ENCODE data around the gene PRIM2. TPM values are rescaled to one million over a fixed set of nuclear protein-coding genes. Genes with fewer than 3 reads are reported as not detected.
"Not testable (repeated sequence)": the region's sequence is repeated elsewhere in the genome, so short reads cannot be mapped to it uniquely, and the experiment has no call there.

PRIM2 gene
- total and polyA plus RNA-seq, 2 of the 8 experiments (the other 6 are each of a cell fraction or from before 2014, with no cell fraction given): 20.8 to 46.8 TPM

GRCh38 chr6:57350443-57350842, 33.0 kb downstream of the PRIM2 start:
- H3K9me3 ChIP-seq (ENCODE audit: insufficient read depth in 2 of 2, low read depth in 1 of 2, low read length in 1 of 2); H3K36me3 ChIP-seq (ENCODE audit: control insufficient read depth in 2 of 4, insufficient read depth in 4 of 4, low read length in 3 of 4); H2BK12ac ChIP-seq (ENCODE audit: low read depth, low read length); H3K79me1 ChIP-seq (ENCODE audit: low read depth, low read length); H3K27ac ChIP-seq (ENCODE audit: low read depth, low read length); H3K4me3 ChIP-seq (ENCODE audit: extremely low read depth in 1 of 4, insufficient read depth in 2 of 4, low read depth in 3 of 4, low read length in 4 of 4); H3K23ac ChIP-seq (ENCODE audit: insufficient read length); H2BK120ac ChIP-seq (replicated peaks; ENCODE audit: low read depth, low read length); H3K4me2 ChIP-seq (ENCODE audit: insufficient read depth in 1 of 2, low read depth in 2 of 2, low read length in 2 of 2); H3K9ac ChIP-seq (replicated peaks in 1 of 4; ENCODE audit: extremely low read depth in 1 of 4, low read depth in 3 of 4, low read length in 3 of 4); H3K14ac ChIP-seq (ENCODE audit: insufficient read length); H2AFZ ChIP-seq (ENCODE audit: low read length); H3K4me1 ChIP-seq (replicated peaks in 1 of 4; ENCODE audit: control insufficient read depth in 3 of 4, insufficient read depth in 4 of 4, low read length in 3 of 4); CTCF ChIA-PET (ENCODE audit: partially characterized antibody); H2BK20ac ChIP-seq (ENCODE audit: low read length); H4K5ac ChIP-seq (ENCODE audit: insufficient read length, low read depth, low read length); H3K56ac ChIP-seq (replicated peaks; ENCODE audit: insufficient read length, low read depth, low read length); DNase-seq (ENCODE audit: low read depth in 1 of 2, low spot score in 2 of 2); H2BK15ac ChIP-seq (ENCODE audit: low read length); H4K91ac ChIP-seq (replicated peaks; ENCODE audit: insufficient read length, low read length); H4K20me1 ChIP-seq (replicated peaks in 1 of 2; ENCODE audit: control insufficient read depth in 1 of 2, insufficient read depth in 2 of 2, low read length in 2 of 2); H3K27me3 ChIP-seq (replicated peaks in 1 of 4; ENCODE audit: control insufficient read depth in 3 of 4, extremely low read depth in 1 of 4, insufficient read depth in 3 of 4, low read length in 3 of 4); H3K18ac ChIP-seq (ENCODE audit: extremely low read depth, low read length); H3K23me2 ChIP-seq (ENCODE audit: low read depth, low read length); H4K8ac ChIP-seq (ENCODE audit: extremely low read depth, insufficient read depth, low read length); POLR2A ChIA-PET (ENCODE audit: partially characterized antibody); H3K79me2 ChIP-seq (ENCODE audit: control insufficient read depth in 1 of 2, insufficient read depth in 2 of 2, low read length in 2 of 2); H3K4ac ChIP-seq (replicated peaks; ENCODE audit: insufficient read length, low read depth, low read length); H2AK5ac ChIP-seq (ENCODE audit: low read depth, low read length); H2BK5ac ChIP-seq (ENCODE audit: low read depth, low read length); FAIRE-seq: not testable (repeated sequence)
- 93% methylated on average over 5 of the region's 6 CpGs; no CpG with 5 or more reads in 1 of the 2 experiments for WGBS, 2 experiments (ENCODE audit: extremely low coverage in 1 of 2, insufficient coverage in 1 of 2, insufficient read length in 1 of 2, insufficient replicate concordance in 2 of 2, low coverage in 1 of 2, low lambda C conversion rate in 2 of 2, missing lambda C conversion rate in 1 of 2)

- H3K14ac ChIP-seq (ENCODE audit: insufficient read length); H3K4me3 ChIP-seq (ENCODE audit: extremely low read depth in 1 of 4, insufficient read depth in 2 of 4, low read depth in 3 of 4, low read length in 4 of 4); POLR2A ChIA-PET (ENCODE audit: partially characterized antibody); H2BK20ac ChIP-seq (ENCODE audit: low read length); H3K18ac ChIP-seq (ENCODE audit: extremely low read depth, low read length); H4K5ac ChIP-seq (ENCODE audit: insufficient read length, low read depth, low read length); H2AFZ ChIP-seq (ENCODE audit: low read length); H3K56ac ChIP-seq (replicated peaks; ENCODE audit: insufficient read length, low read depth, low read length); CTCF ChIA-PET (ENCODE audit: partially characterized antibody); H2BK5ac ChIP-seq (ENCODE audit: low read depth, low read length); H4K8ac ChIP-seq (ENCODE audit: extremely low read depth, insufficient read depth, low read length); H3K27me3 ChIP-seq (replicated peaks in 1 of 4; ENCODE audit: control insufficient read depth in 3 of 4, extremely low read depth in 1 of 4, insufficient read depth in 3 of 4, low read length in 3 of 4); H2BK15ac ChIP-seq (ENCODE audit: low read length); H3K4me1 ChIP-seq (replicated peaks in 1 of 4; ENCODE audit: control insufficient read depth in 3 of 4, insufficient read depth in 4 of 4, low read length in 3 of 4); H3K23me2 ChIP-seq (ENCODE audit: low read depth, low read length); H4K91ac ChIP-seq (replicated peaks; ENCODE audit: insufficient read length, low read length); H3K36me3 ChIP-seq (ENCODE audit: control insufficient read depth in 2 of 4, insufficient read depth in 4 of 4, low read length in 3 of 4); H3K79me1 ChIP-seq (ENCODE audit: low read depth, low read length); H3K4me2 ChIP-seq (ENCODE audit: insufficient read depth in 1 of 2, low read depth in 2 of 2, low read length in 2 of 2); H3K79me2 ChIP-seq (ENCODE audit: control insufficient read depth in 1 of 2, insufficient read depth in 2 of 2, low read length in 2 of 2); H3K9me3 ChIP-seq (ENCODE audit: insufficient read depth in 2 of 2, low read depth in 1 of 2, low read length in 1 of 2); H3K9ac ChIP-seq (replicated peaks in 1 of 4; ENCODE audit: extremely low read depth in 1 of 4, low read depth in 3 of 4, low read length in 3 of 4); H2BK120ac ChIP-seq (replicated peaks; ENCODE audit: low read depth, low read length); H3K23ac ChIP-seq (ENCODE audit: insufficient read length); H3K4ac ChIP-seq (replicated peaks; ENCODE audit: insufficient read length, low read depth, low read length); FAIRE-seq; H2BK12ac ChIP-seq (ENCODE audit: low read depth, low read length); H3K27ac ChIP-seq (ENCODE audit: low read depth, low read length); H2AK5ac ChIP-seq (ENCODE audit: low read depth, low read length); DNase-seq (ENCODE audit: low read depth in 1 of 2, low spot score in 2 of 2); H4K20me1 ChIP-seq (replicated peaks in 1 of 2; ENCODE audit: control insufficient read depth in 1 of 2, insufficient read depth in 2 of 2, low read length in 2 of 2): not testable (repeated sequence)
- no CpG with 5 or more reads among the region's 1 CpG for WGBS, 2 experiments (ENCODE audit: extremely low coverage in 1 of 2, insufficient coverage in 1 of 2, insufficient read length in 1 of 2, insufficient replicate concordance in 2 of 2, low coverage in 1 of 2, low lambda C conversion rate in 2 of 2, missing lambda C conversion rate in 1 of 2)
Measured at GRCh38 chr6:57352596-57352995, 35.2 kb downstream of the PRIM2 start.

Measured in H1 (cell line).